Activated B cell treated with CpG ODN at 0.5 μM for 24 hours (primary cell): ENCODE data around the gene STK10. TPM values are rescaled to one million over a fixed set of nuclear protein-coding genes. Genes with fewer than 3 reads are reported as not detected.

ENCODE experiments used
- ATAC-seq: fragments of 200-7000 bp; cut with Tn5 transposase; one replicate; pipeline ENCODE4 v1.10.0; 2021; ENCODE audit warnings: low read depth, mild to moderate bottlenecking, moderate library complexity
- CTCF ChIA-PET: fragments of 350-600 bp; sonication (Branson Sonifier 250); formaldehyde crosslinking; loops from one replicate; lab custom pipeline; 2021; ENCODE audit warnings: antibody characterized with exemption; lab: Charles Lee
- POLR2A ChIA-PET: fragments of 350-600 bp; sonication (Branson Sonifier 250); formaldehyde crosslinking; loops from one replicate; lab custom pipeline; 2021; ENCODE audit warnings: antibody characterized with exemption; lab: Charles Lee
- DNase-seq: peaks from one replicate; pipeline ENCODE4 v3.0.0; 2022
- H3K27ac Mint-ChIP-seq: one replicate; pipeline ENCODE4 v1.8.0; 2020; ENCODE audit warnings: mixed read lengths
- H3K27me3 Mint-ChIP-seq: one replicate; pipeline ENCODE4 v1.8.0; 2021; ENCODE audit warnings: mixed read lengths
- H3K36me3 Mint-ChIP-seq: one replicate; pipeline ENCODE4 v1.8.0; 2021; ENCODE audit warnings: low read depth, mixed read lengths
- H3K4me1 Mint-ChIP-seq: one replicate; pipeline ENCODE4 v1.8.0; 2021; ENCODE audit warnings: mixed read lengths
- H3K4me3 Mint-ChIP-seq: one replicate; pipeline ENCODE4 v1.8.0; 2020; ENCODE audit warnings: mild to moderate bottlenecking, mixed read lengths
- H3K9me3 Mint-ChIP-seq: one replicate; pipeline ENCODE4 v1.8.0; 2020; ENCODE audit warnings: mixed read lengths
- CTCF ChIP-seq: fragments of 200-600 bp; IDR thresholded peaks from one replicate; pipeline ENCODE4 v1.8.0; 2022; ENCODE audit warnings: antibody characterized with exemption, mild to moderate bottlenecking
- intact Hi-C: fragments of 100-400 bp; cut with micrococcal nuclease; formaldehyde crosslinking; loops from one replicate; pipeline ENCODE4 v1.15.1; 2024
- total RNA-seq: library from RNA; stranded (reverse); gene quantifications from 2 replicates; pipeline ENCODE4 v1.2.3, GENCODE V29; 2022

The STK10 gene
- total RNA-seq, 1 donor from 2014 or later = 276 TPM

- ChIA-PET CTCF (no interaction called here), POLR2A (interaction anchor here (1.2 kb wide), 1 partner anchor 31 kb away, joined by 3 read pairs; no protein-coding TSS in a partner anchor)
- DNase-seq = no peak
- Mint-ChIP-seq H3K4me1 (peaks cover 74% of the 10 kb centered on the region), H3K27ac (peak overlapping the region; percentile 30), H3K36me3 (peaks cover 54% of the 10 kb centered on the region), H3K4me3 (no peak overlapping the region), H3K27me3 (no peaks in the 10 kb centered on the region), H3K9me3 (no peaks in the 10 kb centered on the region)
- no peak for TF ChIP-seq CTCF
- intact Hi-C loops = loop anchor here (1.0 kb wide), 1 partner anchor 9 kb away; no protein-coding TSS in a partner anchor
- no peak for ATAC-seq
Measured at GRCh38 chr5:172141949-172142319, 46.1 kb downstream of the STK10 start.

- intact Hi-C loops = loop anchor here (1.0 kb wide), 1 partner anchor 8 kb away; no protein-coding TSS in a partner anchor
- DNase-seq (no peak), ATAC-seq (no peak)
- CTCF ChIA-PET = no interaction called here
- Mint-ChIP-seq H3K36me3 (peaks cover 48% of the 10 kb centered on the region), H3K27ac (peak overlapping the region; percentile 37), H3K9me3 (no peaks in the 10 kb centered on the region), H3K27me3 (no peaks in the 10 kb centered on the region), H3K4me3 (no peak overlapping the region), H3K4me1 (peaks cover 70% of the 10 kb centered on the region)
- POLR2A ChIA-PET = interaction anchor here (1.2 kb wide), 2 partner anchors 29 to 33 kb away, joined by 3 read pairs; no protein-coding TSS in a partner anchor
- no peak for TF ChIP-seq CTCF
Measured at GRCh38 chr5:172140866-172141265, 47.2 kb downstream of the STK10 start.

GRCh38 chr5:172140120-172140519, 47.9 kb downstream of the STK10 start:
- no peaks in the 10 kb centered on the region for H3K9me3 Mint-ChIP-seq
- no peak for DNase-seq
- peak overlapping the region; percentile 36 for H3K27ac Mint-ChIP-seq
- no peaks in the 10 kb centered on the region for H3K27me3 Mint-ChIP-seq
- POLR2A ChIA-PET = interaction anchor here (0.6 to 1.2 kb wide), 2 partner anchors 34 to 143 kb away, joined by 3 read pairs; no protein-coding TSS in a partner anchor
- peaks cover 70% of the 10 kb centered on the region for H3K4me1 Mint-ChIP-seq
- CTCF ChIA-PET = no interaction called here
- H3K4me3 Mint-ChIP-seq = no peak overlapping the region
- intact Hi-C loops = no loop called here
- TF ChIP-seq CTCF = no peak
- H3K36me3 Mint-ChIP-seq = peaks cover 50% of the 10 kb centered on the region
- no peak for ATAC-seq

GRCh38 chr5:172137046-172137445, 51.0 kb downstream of the STK10 start:
- H3K4me1 Mint-ChIP-seq = peaks cover 67% of the 10 kb centered on the region
- no peak for TF ChIP-seq CTCF
- H3K27ac Mint-ChIP-seq = peak overlapping the region; percentile 30

GRCh38 chr5:172133359-172134029, 54.5 kb downstream of the STK10 start:
- no peak for DNase-seq
- POLR2A ChIA-PET = interaction anchor here (0.6 to 1.2 kb wide), 4 partner anchors 14 to 97 kb away, joined by 3 to 4 read pairs (median 4); partner anchors contain the start of gene STK10
- ATAC-seq = peak; percentile 73
- H3K9me3 Mint-ChIP-seq = no peaks in the 10 kb centered on the region
- no peaks in the 10 kb centered on the region for H3K27me3 Mint-ChIP-seq
- CTCF ChIA-PET = no interaction called here
- intact Hi-C loops = loop anchor here (1.0 to 2.0 kb wide), 2 partner anchors 8 to 19 kb away; no protein-coding TSS in a partner anchor
- peaks cover 60% of the 10 kb centered on the region for H3K36me3 Mint-ChIP-seq
- H3K4me1 Mint-ChIP-seq = peaks cover 50% of the 10 kb centered on the region
- no peak for TF ChIP-seq CTCF
- H3K27ac Mint-ChIP-seq = peak overlapping the region; percentile 79
- peak overlapping the region; percentile 9 for H3K4me3 Mint-ChIP-seq

More at GRCh38 chr5:172137046-172137445, 51.0 kb downstream of the STK10 start:
- CTCF ChIA-PET = no interaction called here
- POLR2A ChIA-PET = no interaction called here
- Mint-ChIP-seq H3K27me3 (no peaks in the 10 kb centered on the region), H3K4me3 (no peak overlapping the region), H3K9me3 (no peaks in the 10 kb centered on the region), H3K36me3 (peaks cover 58% of the 10 kb centered on the region)
- ATAC-seq (no peak), DNase-seq (no peak)
- intact Hi-C loops = no loop called here
